Measurements from ENCODE around the gene GRIK4.
A peak's percentile ranks its signal among the peaks of the same experiment; 100 is the strongest.
"Not testable (repeated sequence)": the region's sequence is repeated elsewhere in the genome, so short reads cannot be mapped to it uniquely, and the experiment has no call there.

The GRIK4 gene

DNA sequence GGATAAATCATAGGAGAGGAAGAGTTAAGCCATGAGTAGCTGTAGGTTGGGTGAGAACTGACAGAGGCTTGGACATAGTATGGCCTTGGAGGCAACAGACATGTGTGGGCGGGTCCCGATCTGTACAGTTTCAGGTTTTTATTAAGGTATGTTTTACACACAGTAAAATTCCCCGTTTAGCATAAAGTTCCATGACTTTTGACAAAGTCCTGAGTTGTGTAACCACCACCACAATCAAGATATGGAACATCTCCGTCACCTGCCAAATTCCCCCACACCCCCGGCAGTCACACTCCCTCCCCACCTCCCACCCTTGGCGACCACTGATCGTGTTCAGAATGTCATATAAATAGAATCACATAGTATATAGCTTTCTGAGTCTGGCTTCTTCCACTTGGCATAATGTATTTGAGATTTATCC lies 68.1 kb downstream of the GRIK4 start:
- peak; percentile 5 for DNase-seq

GRCh38 chr11:120581313-120581712 lies 69.8 kb downstream of the GRIK4 start:
- DNase-seq, result no peak

DNA sequence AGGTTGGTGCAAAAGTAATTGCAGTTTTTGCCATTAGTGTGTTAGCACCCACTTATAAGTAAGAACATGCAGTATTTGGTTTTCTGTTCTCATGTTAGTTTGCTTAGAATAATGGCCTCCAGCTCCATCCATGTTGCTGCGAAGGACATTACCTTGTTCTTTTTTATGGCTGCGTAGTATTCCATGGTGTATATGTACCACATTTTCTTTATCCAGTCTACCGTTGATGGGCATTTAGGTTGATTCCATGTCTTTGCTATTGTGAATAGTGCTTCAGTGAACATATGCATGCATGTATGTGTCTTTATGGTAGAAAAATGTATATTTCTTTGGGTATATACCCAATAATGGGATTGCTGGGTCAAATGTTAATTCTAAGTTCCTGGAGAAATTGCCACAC lies 71.0 kb downstream of the GRIK4 start:
- not testable (repeated sequence) for DNase-seq

DNA sequence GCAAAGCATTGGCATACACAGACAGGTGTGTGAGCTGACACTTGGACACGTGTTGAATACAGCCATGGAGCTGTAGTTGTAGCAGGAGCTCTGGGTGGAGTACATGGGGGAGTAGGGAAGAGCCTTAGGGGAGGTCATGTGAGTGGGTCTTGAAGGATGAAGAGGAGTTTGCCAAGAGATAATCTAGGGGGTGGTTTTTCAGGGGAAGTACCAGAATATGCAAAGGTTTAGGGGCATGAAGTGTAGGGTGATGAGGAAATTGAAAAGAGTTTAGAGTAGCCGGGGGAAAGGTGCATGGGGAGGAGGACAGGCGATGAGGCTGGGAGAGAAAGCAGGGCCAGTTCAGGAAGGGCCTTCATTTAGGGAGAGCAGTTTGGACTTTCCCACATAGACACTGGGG lies 74.5 kb downstream of the GRIK4 start:
- DNase-seq, result no peak

GRCh38 chr11:120586728-120587127 lies 75.2 kb downstream of the GRIK4 start:
- DNase-seq, result no peak

- no peak for DNase-seq
These were observed 75.8 kb downstream of the GRIK4 start for GRCh38 chr11:120587299-120587698.

- no peak for DNase-seq
These were observed 77.8 kb downstream of the GRIK4 start for GRCh38 chr11:120589376-120589775.

DNA sequence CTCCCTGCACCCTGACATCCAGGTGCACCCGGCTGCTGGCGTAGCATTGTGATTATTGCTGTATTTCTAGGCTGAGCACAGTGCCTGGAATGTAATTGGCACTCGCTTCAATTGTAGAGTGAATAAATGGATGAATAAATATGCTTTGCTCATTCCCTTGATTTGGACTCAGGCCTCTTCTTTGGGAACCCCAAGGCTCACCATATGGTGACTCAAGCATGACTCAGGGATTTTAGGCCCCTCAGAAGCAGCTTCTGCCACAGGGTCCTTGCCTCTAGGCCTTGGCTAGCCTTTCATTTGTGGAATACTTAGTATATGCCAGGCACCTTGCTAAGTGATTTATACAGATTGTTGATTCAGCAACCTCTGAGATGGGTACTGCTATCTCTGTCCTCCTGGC lies 78.9 kb downstream of the GRIK4 start:
- DNase-seq, result no peak

DNA sequence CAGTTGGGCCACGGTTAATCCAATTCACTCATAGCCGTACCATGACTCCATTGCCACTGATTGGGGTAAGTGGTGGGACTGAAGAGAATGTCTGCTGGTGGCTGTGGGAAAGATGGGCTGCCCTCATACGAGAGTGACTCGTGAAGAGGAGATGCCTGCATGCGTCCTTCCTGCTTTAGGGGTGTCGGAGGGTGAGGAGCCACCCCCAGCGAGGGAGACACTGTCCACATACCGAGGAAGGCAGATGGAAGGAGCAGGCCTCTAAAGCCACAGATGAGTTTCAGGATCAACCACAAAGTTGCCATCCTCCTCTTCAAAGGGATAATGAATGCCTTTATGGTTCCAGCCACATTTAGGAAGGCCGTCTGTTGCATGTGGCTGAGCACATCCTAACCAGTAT lies 83.2 kb downstream of the GRIK4 start:
- DNase-seq, result no peak

- DNase-seq, result no peak
These were observed 84.0 kb downstream of the GRIK4 start for GRCh38 chr11:120595557-120595956.

- no peak for DNase-seq
These were observed 86.0 kb downstream of the GRIK4 start for GRCh38 chr11:120597250-120598215.

DNA sequence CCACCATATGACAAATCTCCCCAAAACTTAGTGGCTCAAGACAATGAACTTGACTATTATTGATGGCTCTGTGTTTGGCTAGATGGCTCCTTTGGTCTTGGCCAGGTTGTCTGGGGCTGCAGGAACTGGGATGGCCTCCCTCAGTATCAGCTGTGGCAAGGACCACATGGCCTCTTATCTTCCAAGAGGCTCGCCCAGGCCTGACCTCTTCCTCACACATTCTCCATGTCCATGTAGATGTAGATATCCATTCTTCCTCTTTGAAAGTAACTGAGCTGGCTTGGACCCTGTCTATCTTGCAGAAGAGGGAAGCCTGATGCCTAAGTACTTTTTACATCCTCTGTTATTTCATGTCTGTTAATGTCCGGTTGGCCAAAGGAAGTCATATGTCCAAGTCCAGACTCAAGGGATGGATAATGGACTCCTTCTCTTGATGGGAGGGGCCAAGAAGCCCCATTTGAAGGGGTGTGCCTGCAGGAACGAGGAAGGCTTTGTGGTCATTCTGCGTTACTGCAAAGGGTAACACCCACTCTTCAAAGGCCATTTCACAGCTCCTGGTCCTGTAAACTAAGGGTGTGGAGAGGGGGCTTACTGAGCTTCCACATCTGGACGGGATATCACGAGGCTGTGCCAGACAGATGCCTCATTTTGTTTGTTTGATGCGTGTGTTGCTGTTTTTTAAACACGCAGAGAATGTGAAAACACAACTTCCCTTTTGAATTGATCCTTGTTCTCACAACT lies 87.1 kb downstream of the GRIK4 start:
- no peak for DNase-seq

DNA sequence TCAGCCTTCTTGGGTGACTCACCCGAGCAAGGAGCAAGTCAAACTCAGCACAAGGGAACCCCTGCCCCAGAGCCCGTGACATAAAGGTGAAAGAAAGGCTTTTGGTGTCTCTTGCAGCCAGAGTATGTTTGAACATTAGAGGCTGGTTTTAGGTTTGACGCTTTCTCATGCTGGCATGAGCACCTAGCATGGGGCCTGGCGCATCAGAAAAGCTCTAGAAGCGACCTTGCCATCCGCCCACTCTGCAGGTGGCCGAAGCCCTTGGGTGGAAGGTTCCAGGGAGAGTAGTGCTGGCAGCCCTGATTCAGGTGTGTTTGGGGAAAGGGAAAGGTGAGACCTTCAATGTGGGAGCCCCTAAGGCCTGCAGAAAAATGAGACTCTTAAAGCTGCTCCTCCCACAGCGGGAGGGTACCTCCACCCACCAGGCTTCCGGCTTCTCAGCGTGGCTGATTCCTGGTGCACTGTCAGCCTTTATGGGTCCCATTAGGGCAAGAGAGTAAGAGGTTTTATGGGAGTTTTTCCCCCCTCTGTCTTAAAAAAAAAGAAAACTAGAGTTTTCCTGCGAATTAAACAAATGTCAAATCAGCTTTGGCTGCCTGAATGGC lies 88.4 kb downstream of the GRIK4 start:
- no peak for DNase-seq

- no peak for DNase-seq
These were observed 90.0 kb downstream of the GRIK4 start for GRCh38 chr11:120601536-120601935.

GRCh38 chr11:120603071-120603470 lies 91.5 kb downstream of the GRIK4 start:
- DNase-seq, result no peak

GRCh38 chr11:120605469-120605868 lies 93.9 kb downstream of the GRIK4 start:
- DNase-seq, result no peak

DNA sequence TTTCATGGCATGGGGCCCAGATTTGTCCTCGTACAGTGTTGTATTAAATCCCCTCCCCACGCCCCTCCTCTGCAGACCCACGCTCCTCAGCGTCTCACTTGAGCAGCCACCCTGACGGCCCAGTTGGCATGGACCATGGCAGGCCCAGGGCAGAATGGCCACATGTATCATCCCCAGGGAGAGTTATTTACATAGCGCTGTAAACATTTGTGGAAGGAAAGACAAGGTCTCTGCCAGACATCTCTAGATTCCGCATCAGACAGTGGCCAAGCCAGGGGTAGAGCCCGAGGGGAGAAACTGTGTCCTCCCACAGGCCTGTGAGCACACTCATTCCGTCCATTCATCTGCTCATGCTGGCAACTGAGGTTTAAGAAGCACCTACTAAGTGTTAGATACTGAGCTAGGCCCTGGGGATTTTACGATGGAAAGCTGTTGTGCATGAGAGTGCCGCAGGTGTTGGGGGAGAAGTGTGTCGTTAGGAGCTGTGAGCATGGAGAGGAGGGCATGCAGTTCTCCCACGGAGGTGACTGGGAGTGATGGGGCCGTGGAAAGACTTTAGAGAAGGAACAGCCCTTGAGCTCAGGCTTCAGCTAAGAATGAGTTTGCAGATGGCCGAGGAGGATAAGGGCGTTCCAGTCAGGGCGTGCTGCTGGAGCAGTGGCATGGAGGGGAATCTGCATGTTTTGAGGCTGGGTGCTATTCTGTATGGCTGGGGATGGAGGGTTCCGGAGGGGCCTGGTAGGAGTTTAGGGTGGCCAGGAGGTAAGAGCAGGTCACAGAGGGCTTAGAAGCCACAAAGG lies 94.9 kb downstream of the GRIK4 start:
- no peak for DNase-seq

DNA sequence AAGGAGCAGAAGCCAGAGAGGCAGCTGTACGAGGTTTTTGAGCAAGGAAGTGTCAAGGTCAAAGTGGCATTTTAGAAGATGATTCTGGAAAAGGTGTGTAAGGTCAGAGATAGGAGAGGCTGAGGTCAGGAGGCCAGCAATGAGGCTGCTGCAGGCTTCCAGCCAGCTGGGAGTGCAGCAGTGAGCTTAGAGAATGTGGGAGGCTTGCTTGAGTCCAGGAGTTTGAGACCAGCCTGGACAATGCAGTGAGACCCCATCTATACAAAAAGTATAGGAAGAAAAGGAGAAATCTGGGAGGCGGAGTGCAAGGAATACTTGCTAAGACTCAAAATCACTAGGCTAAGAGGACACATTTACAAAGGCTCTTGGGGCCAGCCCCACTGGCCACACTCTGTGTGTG lies 96.5 kb downstream of the GRIK4 start:
- no peak for DNase-seq

GRCh38 chr11:120608760-120609211 lies 97.2 kb downstream of the GRIK4 start:
- no peak for DNase-seq

DNA sequence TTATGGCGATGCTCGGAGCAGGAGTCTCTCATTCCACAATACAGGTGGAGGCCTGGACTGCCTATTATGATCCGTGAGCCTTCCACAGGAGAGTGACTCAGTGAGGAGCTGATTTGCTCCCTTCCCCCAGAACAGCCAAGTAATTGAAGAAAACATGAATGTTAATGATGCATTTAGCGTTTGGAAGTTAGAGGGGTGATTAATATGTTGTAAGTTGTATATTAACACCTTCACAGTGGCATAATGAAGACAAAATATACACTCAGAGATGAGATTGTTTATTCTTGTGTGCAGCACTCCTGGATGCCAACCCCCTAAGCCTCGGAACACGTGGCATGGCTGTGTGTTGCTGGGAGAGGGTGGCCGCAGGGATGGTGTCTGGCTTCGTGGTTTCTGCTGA lies 98.6 kb downstream of the GRIK4 start:
- no peak for DNase-seq

GRCh38 chr11:120611581-120611980 lies 100.0 kb downstream of the GRIK4 start:
- no peak for DNase-seq

GRCh38 chr11:120612513-120613263 lies 101.1 kb downstream of the GRIK4 start:
- no peak for DNase-seq

Data from activated naive CD4-positive, alpha-beta T cell treated with Interleukin-2 at 50 U/mL for 16 hours (primary cell).